Neural progenitor cell (in vitro differentiated cells): ENCODE measurements around the gene RPL29.

ENCODE experiments used
- EZH2 ChIP-seq: fragments of 200-600 bp; sonication (generic); IDR thresholded peaks from 2 replicates; pipeline ENCODE4 v1.6.1; 2017; ENCODE audit warnings: antibody characterized with exemption, mild to moderate bottlenecking, moderate library complexity
- TF ChIP-seq, protein P1 (sequence below): fragments of 200-600 bp; sonication (generic); IDR thresholded peaks from 2 replicates; pipeline ENCODE4 v1.5.1; 2017; ENCODE audit warnings: antibody characterized with exemption, mild to moderate bottlenecking

DNA sequence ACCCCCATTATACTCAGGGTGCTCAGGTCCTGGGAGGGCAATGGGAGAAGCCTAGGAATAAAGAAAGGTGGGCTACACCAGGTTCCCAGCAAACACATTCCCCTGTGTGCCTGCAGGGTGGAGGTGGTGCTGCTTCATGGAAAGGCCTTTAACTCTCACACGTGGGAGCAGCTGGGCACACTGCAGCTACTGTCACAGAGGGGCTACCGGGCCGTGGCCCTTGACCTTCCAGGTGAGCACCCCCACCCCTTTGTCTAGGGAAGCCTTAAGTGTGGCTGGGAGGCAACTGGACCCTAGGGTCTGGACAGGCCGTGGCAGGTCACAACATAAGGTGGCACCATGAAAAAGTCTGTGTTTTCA is 17.6 kb downstream of the RPL29 start:
- TF ChIP-seq, protein P1, sequence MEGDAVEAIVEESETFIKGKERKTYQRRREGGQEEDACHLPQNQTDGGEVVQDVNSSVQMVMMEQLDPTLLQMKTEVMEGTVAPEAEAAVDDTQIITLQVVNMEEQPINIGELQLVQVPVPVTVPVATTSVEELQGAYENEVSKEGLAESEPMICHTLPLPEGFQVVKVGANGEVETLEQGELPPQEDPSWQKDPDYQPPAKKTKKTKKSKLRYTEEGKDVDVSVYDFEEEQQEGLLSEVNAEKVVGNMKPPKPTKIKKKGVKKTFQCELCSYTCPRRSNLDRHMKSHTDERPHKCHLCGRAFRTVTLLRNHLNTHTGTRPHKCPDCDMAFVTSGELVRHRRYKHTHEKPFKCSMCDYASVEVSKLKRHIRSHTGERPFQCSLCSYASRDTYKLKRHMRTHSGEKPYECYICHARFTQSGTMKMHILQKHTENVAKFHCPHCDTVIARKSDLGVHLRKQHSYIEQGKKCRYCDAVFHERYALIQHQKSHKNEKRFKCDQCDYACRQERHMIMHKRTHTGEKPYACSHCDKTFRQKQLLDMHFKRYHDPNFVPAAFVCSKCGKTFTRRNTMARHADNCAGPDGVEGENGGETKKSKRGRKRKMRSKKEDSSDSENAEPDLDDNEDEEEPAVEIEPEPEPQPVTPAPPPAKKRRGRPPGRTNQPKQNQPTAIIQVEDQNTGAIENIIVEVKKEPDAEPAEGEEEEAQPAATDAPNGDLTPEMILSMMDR, result no peak
- no peak for TF ChIP-seq EZH2
